ENCODE measurements around the gene PNPT1. TPM values are rescaled to one million over a fixed set of nuclear protein-coding genes. Genes with fewer than 3 reads are reported as not detected.
A peak's percentile ranks its signal among the peaks of the same experiment; 100 is the strongest.
"Not testable (repeated sequence)": the region's sequence is repeated elsewhere in the genome, so short reads cannot be mapped to it uniquely, and the experiment has no call there.

The PNPT1 gene
- polyA plus RNA-seq (2011; rRNA removed) (9.4 and 13.4 TPM in 2 replicates), polyA minus RNA-seq (2011; rRNA and poly(A)+ RNA removed) (2.5 and 4.0 TPM in 2 replicates)

DNA sequence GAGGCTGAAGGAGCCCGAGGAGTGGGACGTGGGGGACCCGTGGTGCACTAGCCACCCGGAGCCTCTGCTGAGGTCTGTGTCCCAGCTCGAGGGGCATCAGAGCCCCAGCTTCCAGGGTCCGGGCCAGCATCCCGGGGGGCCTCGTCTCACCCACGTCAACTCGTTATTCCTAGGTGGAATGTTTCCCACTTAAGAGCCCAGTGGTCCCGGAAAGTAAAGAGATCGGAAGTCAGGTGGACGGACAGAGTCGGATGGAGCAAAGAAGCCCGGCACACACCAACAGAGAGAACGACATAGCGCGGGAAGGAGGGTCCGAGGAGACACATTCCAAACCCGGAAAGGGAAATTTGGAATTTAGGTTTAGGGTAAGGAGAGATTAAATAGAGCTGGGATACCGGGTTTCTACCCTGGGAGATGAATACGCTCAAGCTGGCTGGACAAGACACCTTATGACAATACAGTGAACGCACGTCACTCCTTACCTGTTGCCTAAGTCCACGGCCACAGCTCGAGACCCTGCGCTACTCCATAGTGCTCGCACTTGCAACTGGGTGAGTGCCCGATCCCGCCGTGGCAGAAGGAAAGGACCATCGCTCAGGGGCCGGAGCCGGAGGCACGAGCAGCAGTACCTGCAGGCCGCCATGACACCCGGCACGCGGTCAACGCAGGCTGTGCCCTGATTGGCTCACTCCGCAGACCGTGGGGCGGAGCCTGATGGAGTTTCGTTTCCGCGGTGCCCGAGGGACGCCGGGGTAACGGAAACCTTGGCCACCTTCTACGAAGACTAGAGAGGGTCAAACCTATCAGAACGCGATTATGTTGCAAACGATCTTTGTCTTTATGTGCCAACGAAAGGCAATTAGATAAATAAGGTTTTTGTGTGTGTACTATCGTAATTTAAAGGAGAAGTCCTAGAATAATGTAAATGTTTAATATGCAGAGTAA, at the start of gene PNPT1:
PNPT1 (minus strand) TSS at position 664 of the 945 bp plus-strand sequence; CDS start at position 643, 21 bp downstream.
- TF ChIP-seq, protein P1, sequence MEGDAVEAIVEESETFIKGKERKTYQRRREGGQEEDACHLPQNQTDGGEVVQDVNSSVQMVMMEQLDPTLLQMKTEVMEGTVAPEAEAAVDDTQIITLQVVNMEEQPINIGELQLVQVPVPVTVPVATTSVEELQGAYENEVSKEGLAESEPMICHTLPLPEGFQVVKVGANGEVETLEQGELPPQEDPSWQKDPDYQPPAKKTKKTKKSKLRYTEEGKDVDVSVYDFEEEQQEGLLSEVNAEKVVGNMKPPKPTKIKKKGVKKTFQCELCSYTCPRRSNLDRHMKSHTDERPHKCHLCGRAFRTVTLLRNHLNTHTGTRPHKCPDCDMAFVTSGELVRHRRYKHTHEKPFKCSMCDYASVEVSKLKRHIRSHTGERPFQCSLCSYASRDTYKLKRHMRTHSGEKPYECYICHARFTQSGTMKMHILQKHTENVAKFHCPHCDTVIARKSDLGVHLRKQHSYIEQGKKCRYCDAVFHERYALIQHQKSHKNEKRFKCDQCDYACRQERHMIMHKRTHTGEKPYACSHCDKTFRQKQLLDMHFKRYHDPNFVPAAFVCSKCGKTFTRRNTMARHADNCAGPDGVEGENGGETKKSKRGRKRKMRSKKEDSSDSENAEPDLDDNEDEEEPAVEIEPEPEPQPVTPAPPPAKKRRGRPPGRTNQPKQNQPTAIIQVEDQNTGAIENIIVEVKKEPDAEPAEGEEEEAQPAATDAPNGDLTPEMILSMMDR (IDR thresholded peaks at IDR 0.05; ENCODE audit: insufficient read depth, low read depth, low read length), result no peak
- H3K27me3 ChIP-seq (ENCODE audit: control insufficient read depth, insufficient read depth, low read length), result no peaks in the 10 kb centered on the region
- DNase-seq (ENCODE audit: low read depth), result peak; percentile 59
- no peaks in the 10 kb centered on the region for H3K36me3 ChIP-seq (ENCODE audit: control insufficient read depth, insufficient read depth, low read length)
- peak within 1 kb of the TSS; percentile 87 for H3K4me3 ChIP-seq (ENCODE audit: low read depth, low read length)
- CTCF ChIA-PET, result interaction anchor here (0.6 to 1.0 kb wide), 2 partner anchors 10 to 26 kb away, joined by 3 read pairs; no protein-coding TSS in a partner anchor
- POLR2A ChIA-PET, result interaction anchor here (0.6 kb wide), 1 partner anchor 1763 kb away, joined by 3 read pairs; no protein-coding TSS in a partner anchor

DNA sequence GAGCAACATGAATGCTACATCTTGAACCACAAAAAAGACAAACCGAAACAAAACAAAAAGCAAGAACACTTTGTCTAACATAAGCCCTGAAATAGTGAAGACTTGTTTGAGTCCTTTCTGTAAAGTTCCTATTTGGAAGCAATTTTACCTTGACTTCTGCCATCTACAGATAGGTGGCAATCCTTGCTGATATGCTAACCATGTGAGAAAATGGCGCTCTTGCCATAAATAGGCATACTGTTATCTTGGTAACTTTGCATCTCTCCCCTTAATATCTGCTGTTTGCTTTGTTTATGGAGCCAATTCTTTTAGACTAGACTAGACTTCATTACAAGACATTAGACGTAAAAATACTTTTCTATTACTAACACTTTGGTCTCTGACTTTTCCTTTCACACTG, 49.4 kb upstream of the PNPT1 start:
- POLR2A ChIA-PET, result no interaction called here
- Histone ChIP-seq H3K36me3 (ENCODE audit: control insufficient read depth, insufficient read depth, low read length) (no peaks in the 10 kb centered on the region), H3K4me3 (ENCODE audit: low read depth, low read length) (no peak overlapping the region), H3K27me3 (ENCODE audit: control insufficient read depth, insufficient read depth, low read length) (no peaks in the 10 kb centered on the region)
- CTCF ChIA-PET, result no interaction called here
- TF ChIP-seq, protein P1 (IDR thresholded peaks at IDR 0.05; ENCODE audit: insufficient read depth, low read depth, low read length), result no peak
- DNase-seq (ENCODE audit: low read depth), result no peak

DNA sequence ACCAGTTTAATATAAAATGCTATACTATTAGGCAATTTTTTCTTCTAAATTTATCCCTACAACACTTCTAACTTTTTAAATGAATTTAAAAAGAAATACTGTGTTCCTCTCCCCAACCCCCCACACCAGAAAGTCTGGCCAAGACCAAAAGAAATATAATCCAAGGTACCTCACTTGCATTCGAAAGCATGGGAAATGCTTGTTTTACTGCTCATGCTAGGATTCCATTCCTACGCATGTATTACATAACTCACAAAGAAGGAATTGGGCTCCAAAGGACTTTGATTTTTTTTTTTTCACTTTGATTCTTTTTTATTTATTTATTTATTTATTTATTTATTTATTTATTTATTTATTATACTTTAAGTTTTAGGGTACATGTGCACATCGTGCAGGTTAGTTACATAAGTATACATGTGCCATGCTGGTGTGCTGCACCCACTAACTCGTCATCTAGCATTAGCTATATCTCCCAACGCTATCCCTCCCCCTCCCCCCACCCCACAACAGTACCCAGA, 42.4 kb upstream of the PNPT1 start:
- H3K36me3 ChIP-seq (ENCODE audit: control insufficient read depth, insufficient read depth, low read length); H3K27me3 ChIP-seq (ENCODE audit: control insufficient read depth, insufficient read depth, low read length); H3K4me3 ChIP-seq (ENCODE audit: low read depth, low read length); DNase-seq (ENCODE audit: low read depth); POLR2A ChIA-PET: not testable (repeated sequence)
- CTCF ChIA-PET, result interaction anchor here (0.9 kb wide), 1 partner anchor 107 kb away, joined by 3 read pairs; no protein-coding TSS in a partner anchor

DNA sequence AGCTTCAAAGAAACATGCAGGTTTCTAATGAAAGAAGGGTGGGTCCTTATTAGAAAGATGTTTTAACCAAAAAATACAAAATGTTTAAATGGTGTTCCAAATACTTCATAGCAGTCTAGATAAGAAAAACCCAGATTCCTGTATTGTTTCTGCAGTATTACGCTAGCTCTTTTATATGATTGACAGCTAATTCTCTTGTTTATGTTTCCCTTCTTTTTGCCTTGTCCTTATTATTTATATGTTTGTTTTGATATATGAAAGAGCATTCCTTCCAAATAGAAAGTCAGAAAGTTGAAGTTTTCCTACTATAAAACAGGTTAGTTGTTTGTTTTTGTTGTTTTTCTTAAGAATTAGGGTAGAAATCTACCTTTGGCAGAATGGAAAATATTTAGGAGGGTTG, 41.1 kb upstream of the PNPT1 start:
- DNase-seq (ENCODE audit: low read depth), result no peak
- TF ChIP-seq, protein P1 (IDR thresholded peaks at IDR 0.05; ENCODE audit: insufficient read depth, low read depth, low read length), result no peak
- ChIA-PET POLR2A (no interaction called here), CTCF (interaction anchor here (0.8 to 2.8 kb wide), 2 partner anchors 16 to 37 kb away, joined by 3 to 12 read pairs; no protein-coding TSS in a partner anchor)
- no peak overlapping the region for H3K4me3 ChIP-seq (ENCODE audit: low read depth, low read length)
- no peaks in the 10 kb centered on the region for H3K27me3 ChIP-seq (ENCODE audit: control insufficient read depth, insufficient read depth, low read length)
- no peaks in the 10 kb centered on the region for H3K36me3 ChIP-seq (ENCODE audit: control insufficient read depth, insufficient read depth, low read length)

DNA sequence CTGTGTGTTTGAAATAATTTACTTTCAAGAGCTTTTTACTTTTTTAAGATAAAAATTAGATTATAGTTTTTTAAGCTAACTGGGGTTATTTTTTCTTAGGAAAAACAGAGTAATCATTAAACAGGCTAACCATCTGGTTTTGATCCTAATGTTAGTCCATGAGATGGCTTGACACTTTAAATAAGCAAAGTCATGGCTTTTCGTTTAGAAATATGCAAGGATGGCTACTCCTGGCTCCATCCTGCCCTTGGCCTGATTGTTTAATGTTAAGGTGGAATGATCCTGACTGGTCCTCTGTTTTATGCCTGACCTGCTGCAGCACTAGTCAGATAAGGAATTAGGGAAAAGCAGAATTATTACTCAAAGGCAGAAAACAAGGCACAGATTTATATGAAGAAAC, 39.7 kb upstream of the PNPT1 start:
- CTCF ChIA-PET, result interaction anchor here (2.0 to 2.8 kb wide), 2 partner anchors 14 to 38 kb away, joined by 7 to 12 read pairs; no protein-coding TSS in a partner anchor
- Histone ChIP-seq H3K27me3 (ENCODE audit: control insufficient read depth, insufficient read depth, low read length) (no peaks in the 10 kb centered on the region), H3K36me3 (ENCODE audit: control insufficient read depth, insufficient read depth, low read length) (no peaks in the 10 kb centered on the region), H3K4me3 (ENCODE audit: low read depth, low read length) (no peak overlapping the region)
- no peak for DNase-seq (ENCODE audit: low read depth)
- TF ChIP-seq, protein P1 (IDR thresholded peaks at IDR 0.05; ENCODE audit: insufficient read depth, low read depth, low read length), result no peak
- POLR2A ChIA-PET, result interaction anchor here (0.6 kb wide), 1 partner anchor 24 kb away, joined by 3 read pairs; no protein-coding TSS in a partner anchor

Data from BJ (cell line).